B cell (primary cell): ENCODE data around the gene PNPLA2.

Experiments
- CTCF ChIP-seq: fragments of 200-600 bp; IDR thresholded peaks from one replicate; pipeline ENCODE4 v1.8.0; 2022; ENCODE audit warnings: antibody characterized with exemption, mild to moderate bottlenecking
- EZH2 ChIP-seq: IDR thresholded peaks from 2 replicates; pipeline ENCODE4 v1.6.1; 2012; ENCODE audit warnings: borderline replicate concordance, low read depth, mild to moderate bottlenecking, moderate library complexity, low read length; ENCODE audit not compliant: insufficient read depth, poor library complexity, severe bottlenecking

GRCh38 chr11:824292-824880 lies 5.7 kb downstream of the PNPLA2 start:
- TF ChIP-seq CTCF: no peak
- no peak for TF ChIP-seq EZH2
